Measurements from ENCODE around the gene TBC1D22B. TPM values are rescaled to one million over a fixed set of nuclear protein-coding genes. Genes with fewer than 3 reads are reported as not detected.
"Not testable (repeated sequence)": the region's sequence is repeated elsewhere in the genome, so short reads cannot be mapped to it uniquely, and the experiment has no call there.

TBC1D22B gene
- total and polyA plus RNA-seq, 2 donors from 2014 or later: 9.7 to 12.8 TPM

- TF ChIP-seq, protein P1, sequence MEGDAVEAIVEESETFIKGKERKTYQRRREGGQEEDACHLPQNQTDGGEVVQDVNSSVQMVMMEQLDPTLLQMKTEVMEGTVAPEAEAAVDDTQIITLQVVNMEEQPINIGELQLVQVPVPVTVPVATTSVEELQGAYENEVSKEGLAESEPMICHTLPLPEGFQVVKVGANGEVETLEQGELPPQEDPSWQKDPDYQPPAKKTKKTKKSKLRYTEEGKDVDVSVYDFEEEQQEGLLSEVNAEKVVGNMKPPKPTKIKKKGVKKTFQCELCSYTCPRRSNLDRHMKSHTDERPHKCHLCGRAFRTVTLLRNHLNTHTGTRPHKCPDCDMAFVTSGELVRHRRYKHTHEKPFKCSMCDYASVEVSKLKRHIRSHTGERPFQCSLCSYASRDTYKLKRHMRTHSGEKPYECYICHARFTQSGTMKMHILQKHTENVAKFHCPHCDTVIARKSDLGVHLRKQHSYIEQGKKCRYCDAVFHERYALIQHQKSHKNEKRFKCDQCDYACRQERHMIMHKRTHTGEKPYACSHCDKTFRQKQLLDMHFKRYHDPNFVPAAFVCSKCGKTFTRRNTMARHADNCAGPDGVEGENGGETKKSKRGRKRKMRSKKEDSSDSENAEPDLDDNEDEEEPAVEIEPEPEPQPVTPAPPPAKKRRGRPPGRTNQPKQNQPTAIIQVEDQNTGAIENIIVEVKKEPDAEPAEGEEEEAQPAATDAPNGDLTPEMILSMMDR (IDR thresholded peaks at IDR 0.05; ENCODE audit: borderline replicate concordance, extremely low read depth, insufficient read depth): no peak
- peaks cover 0 to 13% (median 0%) of the 10 kb centered on the region in 3 donors for H3K4me1 ChIP-seq (ENCODE audit: control insufficient read depth in 2 of 3, insufficient read depth in 2 of 3, low read depth in 1 of 3, low read length in 3 of 3)
- no peaks in the 10 kb centered on the region for H3K9me3 ChIP-seq (ENCODE audit: control insufficient read depth in 2 of 3, insufficient read depth in 1 of 3, low read length in 3 of 3)
- no peak overlapping the region for H3K9ac ChIP-seq (ENCODE audit: low read length in 3 of 3)
- no peak overlapping the region for H3K4me3 ChIP-seq (ENCODE audit: low read length in 3 of 3)
- no peak for FAIRE-seq
- intact Hi-C loops (cut with DNase I): no loop called here
- DNase-seq: no peak
- H3K27me3 ChIP-seq (ENCODE audit: control insufficient read depth, insufficient read depth, low read length): no peaks in the 10 kb centered on the region
- H3K36me3 ChIP-seq (ENCODE audit: control insufficient read depth in 2 of 3, insufficient read depth in 3 of 3, low read length in 3 of 3): peaks cover 2 to 8% (median 8%) of the 10 kb centered on the region in 3 donors
- H3K27ac ChIP-seq (ENCODE audit: low read depth in 2 of 2, low read length in 2 of 2): no peak overlapping the region
Measured at GRCh38 chr6:37323580-37323979, 66.0 kb downstream of the TBC1D22B start.

DNA sequence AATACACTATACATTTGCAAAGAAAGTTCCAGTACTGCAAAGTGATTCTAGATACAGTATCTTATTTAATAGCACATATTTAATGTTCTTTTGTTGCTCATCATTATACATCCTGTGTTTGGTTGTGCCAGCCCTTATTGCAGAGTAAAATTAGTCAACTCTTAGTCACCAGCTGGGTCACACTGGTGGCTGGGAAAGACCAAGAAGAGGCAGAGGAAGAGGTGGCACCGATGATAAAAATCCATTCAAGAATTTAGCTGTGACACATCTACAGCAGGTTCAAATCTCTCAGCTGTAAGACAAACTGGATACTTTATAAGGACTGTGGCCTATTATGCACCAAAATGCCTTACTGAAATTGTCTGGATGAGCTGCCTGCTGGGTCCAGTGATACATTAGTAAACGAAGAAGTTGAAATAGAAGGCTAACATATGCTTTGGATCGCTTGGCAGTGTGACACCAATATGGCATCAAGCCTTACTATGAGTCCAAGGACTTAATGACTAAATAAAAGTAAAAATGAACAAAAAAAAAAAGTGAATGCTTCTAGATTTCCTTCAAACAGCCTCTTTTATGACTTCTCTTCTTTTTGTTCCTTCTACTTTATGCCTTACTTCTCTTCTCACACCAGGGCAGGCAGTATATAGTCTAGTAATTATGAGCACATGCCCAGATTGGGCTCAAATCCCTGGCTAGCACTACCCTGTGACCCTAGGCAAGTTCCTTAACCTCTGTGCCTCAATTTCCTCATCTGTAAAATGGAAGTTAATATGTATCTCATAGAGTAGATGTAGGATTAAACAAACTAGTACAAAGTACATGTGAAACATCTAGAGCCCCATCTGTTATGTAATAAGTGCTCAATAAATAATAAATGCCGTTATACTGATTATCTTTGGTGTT lies 66.8 kb downstream of the TBC1D22B start:
- Histone ChIP-seq H3K36me3 (ENCODE audit: control insufficient read depth in 2 of 3, insufficient read depth in 3 of 3, low read length in 3 of 3) (peaks cover 3 to 4% (median 3%) of the 10 kb centered on the region in 3 donors), H3K27me3 (ENCODE audit: control insufficient read depth, insufficient read depth, low read length) (no peaks in the 10 kb centered on the region), H3K4me3 (ENCODE audit: low read length in 3 of 3) (no peak overlapping the region), H3K9ac (ENCODE audit: low read length in 3 of 3) (no peak overlapping the region), H3K9me3 (ENCODE audit: control insufficient read depth in 2 of 3, insufficient read depth in 1 of 3, low read length in 3 of 3) (no peaks in the 10 kb centered on the region), H3K4me1 (ENCODE audit: control insufficient read depth in 2 of 3, insufficient read depth in 2 of 3, low read depth in 1 of 3, low read length in 3 of 3) (peaks cover 0 to 13% (median 0%) of the 10 kb centered on the region in 3 donors), H3K27ac (ENCODE audit: low read depth in 2 of 2, low read length in 2 of 2) (peak overlapping the region in 1 of 2 donors; percentile 47)
- FAIRE-seq (no peak), DNase-seq (peak in 1 of 5 donors; percentile 44)
- TF ChIP-seq, protein P1 (IDR thresholded peaks at IDR 0.05; ENCODE audit: borderline replicate concordance, extremely low read depth, insufficient read depth): no peak
- intact Hi-C loops (cut with DNase I): no loop called here

- H3K4me3 ChIP-seq (ENCODE audit: low read length in 3 of 3); H3K27me3 ChIP-seq (ENCODE audit: control insufficient read depth, insufficient read depth, low read length); H3K9me3 ChIP-seq (ENCODE audit: control insufficient read depth in 2 of 3, insufficient read depth in 1 of 3, low read length in 3 of 3); DNase-seq; intact Hi-C loops (cut with DNase I); H3K9ac ChIP-seq (ENCODE audit: low read length in 3 of 3); H3K27ac ChIP-seq (ENCODE audit: low read depth in 2 of 2, low read length in 2 of 2); H3K4me1 ChIP-seq (ENCODE audit: control insufficient read depth in 2 of 3, insufficient read depth in 2 of 3, low read depth in 1 of 3, low read length in 3 of 3); FAIRE-seq: not testable (repeated sequence)
- peaks cover 2 to 14% (median 3%) of the 10 kb centered on the region in 3 donors for H3K36me3 ChIP-seq (ENCODE audit: control insufficient read depth in 2 of 3, insufficient read depth in 3 of 3, low read length in 3 of 3)
Measured at GRCh38 chr6:37330345-37330744, 72.8 kb downstream of the TBC1D22B start.

GRCh38 chr6:37331047-37331446 lies 73.5 kb downstream of the TBC1D22B start:
- Histone ChIP-seq H3K9ac (ENCODE audit: low read length in 3 of 3) (no peak overlapping the region), H3K4me3 (ENCODE audit: low read length in 3 of 3) (no peak overlapping the region), H3K27ac (ENCODE audit: low read depth in 2 of 2, low read length in 2 of 2) (no peak overlapping the region), H3K36me3 (ENCODE audit: control insufficient read depth in 2 of 3, insufficient read depth in 3 of 3, low read length in 3 of 3) (peaks cover 2 to 14% (median 3%) of the 10 kb centered on the region in 3 donors), H3K27me3 (ENCODE audit: control insufficient read depth, insufficient read depth, low read length) (no peaks in the 10 kb centered on the region), H3K4me1 (ENCODE audit: control insufficient read depth in 2 of 3, insufficient read depth in 2 of 3, low read depth in 1 of 3, low read length in 3 of 3) (no peaks in the 10 kb centered on the region), H3K9me3 (ENCODE audit: control insufficient read depth in 2 of 3, insufficient read depth in 1 of 3, low read length in 3 of 3) (no peaks in the 10 kb centered on the region)
- FAIRE-seq (no peak), DNase-seq (no peak)
- intact Hi-C loops (cut with DNase I): no loop called here
- TF ChIP-seq, protein P1 (IDR thresholded peaks at IDR 0.05; ENCODE audit: borderline replicate concordance, extremely low read depth, insufficient read depth): no peak
